GM12892 (cell line): Measurements from ENCODE around the gene RFTN1.

Source experiments
- POLR2A ChIP-seq: IDR thresholded peaks from 2 replicates; pipeline ENCODE4 v1.6.1; 2011; ENCODE audit warnings: low read depth, low read length, control low read depth
- POLR2AphosphoS5 ChIP-seq: IDR thresholded peaks from 2 replicates; pipeline ENCODE4 v1.6.1; 2011; ENCODE audit warnings: low read depth, low read length, control low read depth

GRCh38 chr3:16554126-16554525, 40.6 kb upstream of the RFTN1 start:
- TF ChIP-seq POLR2AphosphoS5: no peak
- no peak for TF ChIP-seq POLR2A
